HG03378 (cell line): ENCODE data around the gene NSMCE1.

Experiments used
- ATAC-seq: cut with Tn5 transposase; IDR thresholded peaks from one replicate; pipeline ENCODE4 v1.9.1; 2021; ENCODE audit warnings: mild to moderate bottlenecking, moderate library complexity; ENCODE audit not compliant: unreplicated experiment

NSMCE1 gene

GRCh38 chr16:27199235-27199586, 69.4 kb downstream of the NSMCE1 start:
- ATAC-seq: no peak

DNA sequence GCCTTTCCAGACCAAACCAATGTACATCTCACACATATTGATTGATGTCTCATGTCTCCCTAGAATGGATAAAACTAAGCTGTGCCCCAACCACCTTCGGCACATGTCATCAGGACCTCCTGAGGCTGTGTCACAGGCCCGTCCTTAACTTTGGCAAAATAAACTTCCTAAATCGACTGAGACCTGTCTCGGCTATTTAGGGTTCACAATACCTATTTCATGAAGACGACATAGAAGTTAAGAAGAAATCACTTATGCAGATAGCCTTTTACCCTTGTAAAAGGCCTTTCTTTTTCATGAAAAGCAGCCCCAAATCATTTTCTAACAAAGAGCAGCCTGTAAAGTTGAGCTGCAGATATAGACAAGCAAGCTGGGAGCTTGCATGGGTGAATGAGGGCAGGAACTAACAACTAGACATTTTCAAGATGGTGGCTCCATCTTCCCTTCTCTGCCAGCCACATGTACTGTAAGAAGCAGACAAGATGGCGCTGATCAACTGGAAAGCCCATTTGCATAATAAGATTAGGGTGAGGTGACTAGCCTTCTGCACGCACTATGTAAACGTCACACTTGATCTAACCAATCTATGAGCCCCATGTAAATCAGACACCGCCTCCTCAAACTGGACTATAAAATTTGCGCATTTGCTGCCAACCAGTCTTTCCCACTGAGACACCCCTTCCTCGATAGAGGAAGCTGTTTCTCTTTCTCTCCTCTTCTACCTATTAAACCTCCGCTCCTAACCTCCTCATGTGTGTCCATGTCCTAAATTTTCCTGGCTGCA, 69.9 kb downstream of the NSMCE1 start:
- ATAC-seq: no peak

DNA sequence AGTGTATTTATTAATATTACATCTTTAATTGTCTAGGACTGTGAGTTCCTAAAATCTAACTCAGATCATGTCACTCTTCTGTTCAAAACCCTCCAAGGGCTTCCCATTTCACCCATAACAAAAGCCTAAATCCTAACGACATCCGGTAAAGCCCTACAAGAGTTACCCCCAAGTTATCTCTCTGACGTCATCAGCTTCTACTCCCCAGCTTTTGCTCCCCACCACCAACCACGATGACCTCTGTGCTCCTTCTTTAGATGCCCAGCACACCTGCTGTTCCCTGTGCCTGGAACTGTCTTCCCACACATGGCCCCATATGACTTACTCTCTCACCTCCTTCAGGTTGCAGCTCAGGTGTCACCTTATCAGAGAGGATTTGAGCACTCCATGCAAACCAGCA, 71.6 kb downstream of the NSMCE1 start:
- ATAC-seq: no peak

DNA sequence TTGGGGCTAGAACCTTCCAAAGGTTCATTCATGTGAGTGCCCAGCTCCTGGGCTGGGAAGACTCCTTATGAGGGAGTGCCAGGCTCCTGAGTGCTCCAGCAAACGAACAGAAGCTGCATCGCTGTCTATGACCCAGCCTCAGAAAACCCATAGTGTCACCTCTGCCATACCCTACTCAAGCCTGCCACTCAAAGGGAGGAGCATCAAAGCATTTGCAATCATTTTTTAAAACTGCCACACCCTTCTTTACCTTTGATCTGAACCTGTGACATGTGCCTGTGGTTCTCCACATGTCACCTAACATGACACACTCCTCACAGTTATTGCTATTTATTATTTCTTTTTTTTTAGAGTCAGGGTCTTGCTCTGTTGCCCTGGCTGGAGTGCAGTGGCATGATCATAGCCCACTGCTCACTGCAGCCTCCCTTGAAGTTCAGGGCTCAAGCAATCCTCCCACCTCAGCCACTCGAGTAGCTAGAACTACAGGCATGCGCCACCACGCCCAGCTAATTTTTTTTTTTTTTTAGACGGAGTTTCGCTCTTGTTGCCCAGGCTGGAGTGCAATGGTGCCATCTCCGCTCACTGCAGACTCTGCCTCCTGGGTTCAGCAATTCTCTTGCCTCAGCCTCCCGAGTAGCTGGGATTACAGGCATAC, 72.5 kb downstream of the NSMCE1 start:
- ATAC-seq: no peak

DNA sequence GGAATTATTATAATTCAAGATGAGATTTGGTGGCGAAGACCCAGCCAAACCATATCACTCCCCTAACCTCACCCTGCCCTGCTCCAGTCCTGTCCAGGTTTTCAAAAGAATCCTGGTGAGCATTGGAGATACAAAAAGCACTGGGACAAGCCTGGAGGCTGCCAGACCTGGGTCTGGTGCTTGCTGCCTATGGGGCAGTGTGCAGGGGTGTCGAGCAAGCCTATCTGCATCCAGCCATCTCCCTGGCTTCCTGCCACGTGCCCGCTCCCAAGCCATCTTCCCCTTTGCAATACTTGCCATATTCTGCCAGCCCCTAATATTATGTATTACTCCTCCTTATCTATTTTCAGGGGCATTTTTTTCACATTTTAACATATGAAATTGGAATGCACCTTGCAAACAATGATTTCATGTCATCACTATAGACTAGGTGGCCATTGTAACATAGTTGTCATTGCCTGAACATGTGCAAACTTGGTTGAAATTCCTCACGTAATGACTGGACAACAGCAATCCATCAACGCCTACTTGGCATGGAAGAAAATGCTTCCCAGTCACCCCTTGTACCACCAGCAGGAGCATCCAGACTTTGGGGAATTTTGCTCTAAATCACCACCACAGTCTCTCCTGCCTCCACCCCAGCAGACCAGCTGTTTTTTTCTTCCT, 73.4 kb downstream of the NSMCE1 start:
- ATAC-seq: no peak

GRCh38 chr16:27193300-27193990, 75.1 kb downstream of the NSMCE1 start:
- no peak for ATAC-seq

- ATAC-seq: no peak
These were observed 77.1 kb downstream of the NSMCE1 start for GRCh38 chr16:27191352-27191924.

GRCh38 chr16:27190316-27190871, 78.2 kb downstream of the NSMCE1 start:
- ATAC-seq: no peak

DNA sequence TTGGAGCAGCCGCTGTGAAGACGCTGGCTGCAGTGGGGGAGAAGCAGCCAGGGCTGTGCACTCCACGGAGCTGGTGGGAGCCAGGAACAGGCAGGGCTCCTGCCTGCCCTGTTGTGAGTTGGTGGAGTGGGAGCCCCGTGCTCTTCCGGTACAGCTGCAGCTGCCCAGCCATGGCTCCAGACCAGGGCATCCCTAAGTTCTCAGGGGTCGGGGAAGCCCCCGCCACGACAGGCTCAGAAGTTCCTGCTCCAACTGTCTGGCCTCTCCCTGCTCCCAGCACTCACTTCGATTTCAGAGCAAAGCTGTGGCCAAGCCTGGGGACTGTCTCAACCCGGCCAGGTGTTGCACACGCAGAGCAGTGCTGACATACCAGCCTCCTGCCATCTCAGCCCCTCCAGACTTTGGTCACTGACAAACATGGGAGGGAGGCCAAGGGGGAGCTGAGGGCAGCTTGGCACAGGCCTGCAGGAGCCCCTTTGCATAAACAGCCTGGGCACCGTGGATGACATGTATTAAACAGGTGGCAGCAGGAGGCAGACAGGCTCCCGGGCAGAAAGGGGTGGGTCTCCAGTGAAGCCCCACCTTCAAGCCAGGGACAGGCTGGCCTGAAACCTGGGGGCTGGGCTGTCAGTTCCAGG, 79.1 kb downstream of the NSMCE1 start:
- no peak for ATAC-seq

DNA sequence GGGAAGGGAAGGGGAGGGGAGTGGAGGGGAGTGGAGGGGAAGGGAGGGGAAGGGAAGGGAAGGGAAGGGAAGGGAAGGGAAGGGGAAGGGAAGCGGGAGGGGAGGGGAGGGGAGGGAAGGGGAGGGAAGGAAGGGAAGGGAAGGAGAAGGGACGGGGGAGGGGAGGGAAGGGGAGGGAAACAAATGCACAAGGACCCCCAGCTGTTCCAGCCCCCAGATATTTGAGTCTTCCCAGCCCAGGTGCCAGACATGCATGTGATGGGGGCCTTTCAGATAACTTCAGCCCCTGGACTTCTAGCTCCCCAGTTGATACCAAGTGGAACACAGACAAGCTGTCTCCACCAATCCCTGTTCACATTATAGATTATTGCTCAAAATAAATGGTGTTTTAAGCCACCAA, 79.9 kb downstream of the NSMCE1 start:
- no peak for ATAC-seq

DNA sequence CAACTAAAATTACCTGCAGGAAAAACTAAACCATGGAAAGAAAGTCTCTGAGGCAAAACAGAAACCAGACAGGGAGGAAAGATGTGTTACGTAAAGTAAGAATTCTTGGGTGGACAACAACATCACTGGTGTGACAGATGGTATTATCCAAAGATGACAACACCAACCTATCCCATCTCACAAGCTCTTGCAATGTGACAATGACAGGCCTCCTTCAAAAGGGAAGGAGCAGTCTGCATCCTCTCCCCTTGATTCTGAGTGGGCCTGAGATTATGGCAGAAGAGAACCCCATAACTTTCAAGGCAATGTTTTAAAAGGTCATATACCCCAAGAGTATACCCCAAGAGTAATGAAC, 82.8 kb downstream of the NSMCE1 start:
- no peak for ATAC-seq

DNA sequence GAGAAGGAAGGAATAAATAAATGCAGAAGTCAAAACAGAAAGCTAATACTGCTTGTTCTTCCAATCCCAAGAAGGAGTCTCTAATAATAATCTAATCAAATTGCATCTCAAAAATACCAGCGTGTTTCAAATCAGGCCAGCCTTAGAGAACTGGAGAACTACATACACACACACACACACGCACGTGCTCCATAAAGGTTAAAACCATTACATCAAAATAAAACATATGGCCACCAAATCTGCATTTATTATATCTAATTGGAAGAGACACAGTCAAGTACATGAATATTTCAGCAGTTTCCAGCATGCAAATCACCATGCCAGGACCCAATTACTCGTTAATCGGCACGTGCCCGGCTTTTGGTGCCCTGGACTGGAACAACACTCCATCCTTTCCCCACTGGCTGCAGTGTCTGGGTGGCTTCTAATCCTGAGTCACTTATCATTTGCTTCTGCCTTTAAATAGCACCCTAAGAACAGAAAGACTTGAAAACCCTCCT, 85.6 kb downstream of the NSMCE1 start:
- ATAC-seq: no peak

DNA sequence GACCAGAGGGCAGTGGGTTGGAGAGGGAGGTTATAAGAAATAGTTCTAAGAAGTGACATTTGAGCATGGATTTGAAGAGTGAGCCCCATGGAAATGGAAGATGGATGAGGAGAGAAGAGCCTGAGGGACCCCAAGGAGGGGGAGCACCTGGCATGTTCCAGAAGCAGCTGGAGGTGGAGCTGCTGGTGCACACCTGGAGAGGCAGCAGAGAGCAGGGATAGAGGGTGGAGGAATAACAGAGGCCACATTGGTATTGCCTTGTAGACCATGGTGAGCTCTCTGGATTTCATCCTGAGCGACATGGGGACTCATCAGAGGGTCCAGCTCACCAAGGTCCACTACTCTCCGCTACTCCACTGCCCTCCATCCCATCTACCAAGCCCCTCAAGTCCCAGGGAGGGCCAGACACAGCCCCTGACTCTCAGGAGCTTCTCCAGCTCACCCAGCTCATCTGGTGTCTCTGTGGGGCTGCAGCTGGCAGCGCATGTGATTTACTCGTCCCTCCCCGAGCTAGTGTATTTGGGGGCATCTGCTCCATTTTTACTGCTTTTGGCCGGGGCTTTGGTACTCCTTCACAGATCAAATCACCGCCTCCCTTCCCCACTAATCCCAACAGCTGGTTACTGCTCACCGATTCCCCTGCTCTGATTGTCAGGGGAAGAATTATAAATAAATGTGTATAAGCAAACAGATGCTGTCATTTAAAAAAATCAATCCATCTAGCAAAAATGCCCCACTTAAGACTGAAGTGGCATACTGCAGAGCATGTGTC, 87.4 kb downstream of the NSMCE1 start:
- no peak for ATAC-seq

DNA sequence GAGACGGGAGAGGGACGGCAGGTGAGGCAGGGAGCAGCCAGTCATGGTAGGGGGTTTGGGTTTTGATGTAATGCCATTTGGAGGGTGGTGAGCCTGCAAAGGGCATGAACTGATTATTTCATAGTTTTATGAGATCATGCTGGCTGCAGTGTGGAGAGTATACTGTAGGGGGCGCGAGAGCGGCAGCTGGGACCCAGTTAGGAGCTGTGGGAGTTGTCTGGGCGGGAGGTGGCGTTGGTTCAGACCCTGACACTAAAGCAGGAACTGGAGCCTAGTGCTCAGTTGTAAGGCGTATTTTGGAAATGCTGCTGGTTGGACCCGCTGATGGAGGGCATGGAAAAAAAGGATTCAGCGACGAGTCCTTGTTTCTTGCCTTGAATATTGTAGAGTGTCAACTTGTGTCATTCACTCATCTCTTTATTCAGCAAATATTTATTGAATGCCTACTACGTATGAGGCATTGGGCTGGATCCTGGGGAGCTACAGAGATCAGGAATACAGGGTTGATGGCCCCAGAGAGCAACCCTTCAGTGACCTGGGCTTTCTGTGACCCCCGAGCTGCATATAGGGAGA, 89.0 kb downstream of the NSMCE1 start:
- peak; percentile 88 for ATAC-seq

DNA sequence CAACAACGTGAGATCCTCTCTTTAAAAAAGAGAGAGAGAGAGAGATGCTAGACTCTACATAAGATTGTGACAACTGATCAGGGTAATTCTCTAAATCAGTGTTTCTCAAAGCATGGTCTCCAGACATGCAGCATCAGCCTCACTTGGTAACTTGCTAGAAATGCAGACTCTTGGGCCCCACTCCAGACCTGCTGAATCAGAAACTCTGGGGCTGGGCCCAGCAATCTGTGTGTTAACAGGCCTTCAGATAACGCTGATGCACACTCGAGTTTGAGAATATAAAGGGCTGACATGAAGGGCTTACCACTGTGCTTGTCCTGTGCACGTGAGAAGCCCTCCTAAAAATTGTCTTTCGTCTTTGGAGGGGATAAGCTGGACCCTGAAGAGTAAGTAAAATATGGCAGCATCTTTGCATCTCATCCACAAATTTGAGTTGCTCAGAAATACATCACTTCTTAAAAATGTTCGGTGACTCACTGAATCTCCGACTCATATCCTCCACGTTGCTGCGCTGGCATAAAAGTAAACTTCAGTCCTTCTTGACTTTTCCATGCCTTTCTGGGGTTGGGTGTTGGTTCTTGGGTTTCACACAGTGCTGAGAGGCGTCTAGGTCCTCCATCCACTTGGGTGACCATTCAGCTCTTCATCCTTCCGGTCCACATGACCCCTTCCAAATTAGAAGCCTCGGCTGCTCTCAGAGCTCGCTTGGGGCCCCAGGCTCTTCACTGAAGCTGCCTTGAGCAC, 91.4 kb downstream of the NSMCE1 start:
- ATAC-seq: no peak

- ATAC-seq: no peak
These were observed 92.7 kb downstream of the NSMCE1 start for GRCh38 chr16:27175888-27176287.
